Transverse colon (tissue), 4 donors: ENCODE results near the gene CRYZL1. TPM values are rescaled to one million over a fixed set of nuclear protein-coding genes. Genes with fewer than 3 reads are reported as not detected.

Source experiments
- DNase-seq: peaks from one replicate; pipeline ENCODE4 v3.0.0-alpha.2; 2019
- H3K27ac ChIP-seq, 4 donors: fragments of 200-600 bp; sonication (generic); 2 replicates each; pipeline ENCODE4 v1.5.1; 2016 to 2018; ENCODE audit warnings: inconsistent platforms in 4 of 4
- H3K27me3 ChIP-seq: fragments of 200-600 bp; sonication (generic); 2 replicates; pipeline ENCODE4 v1.5.1; 2017; ENCODE audit warnings: inconsistent platforms
- H3K36me3 ChIP-seq, 4 donors: fragments of 200-600 bp; sonication (generic); 2 replicates each; pipeline ENCODE4 v1.5.1; 2017 to 2019; ENCODE audit warnings: inconsistent platforms in 4 of 4
- H3K4me1 ChIP-seq, 4 donors: fragments of 200-600 bp; sonication (generic); 2 replicates each; pipeline ENCODE4 v1.5.1; 2017 to 2020; ENCODE audit warnings: inconsistent platforms in 4 of 4
- H3K4me3 ChIP-seq, 4 donors: fragments of 200-600 bp; sonication (generic); 1 replicate in 1 of 4; 2 replicates in 3 of 4; pipeline versions ENCODE4 v1.5.1 to v1.6.1; 2017 to 2019; ENCODE audit warnings: inconsistent platforms in 4 of 4
- H3K9me3 ChIP-seq, 2 donors: fragments of 200-600 bp; sonication (generic); 2 replicates each; pipeline ENCODE4 v1.5.1; 2017 to 2019; ENCODE audit warnings: inconsistent platforms in 2 of 2
- EP300 ChIP-seq: sonication (generic); formaldehyde crosslinking; IDR thresholded peaks from one replicate; pipeline ENCODE4 v1.6.1; 2017; ENCODE audit warnings: antibody characterized with exemption, low read depth
- POLR2A ChIP-seq: fragments of 450-650 bp; IDR thresholded peaks from one replicate; pipeline ENCODE4 v1.6.1; 2016; ENCODE audit warnings: antibody characterized with exemption, mild to moderate bottlenecking, moderate library complexity
- POLR2AphosphoS5 ChIP-seq, 3 donors: sonication (generic); formaldehyde crosslinking; IDR thresholded peaks; one replicate each; pipeline ENCODE4 v1.6.1; 2016; ENCODE audit warnings: antibody characterized with exemption in 3 of 3
- WGBS, 2 donors: methylation state at CpG; one replicate each; pipeline ENCODE4 v1.1.5; 2018; ENCODE audit warnings: low coverage in 1 of 2; 5-methylcytosine and 5-hydroxymethylcytosine counted together
- in situ Hi-C, 4 donors: fragments of 200-750 bp; cut with MboI; loops; one replicate each; pipeline versions ENCODE4 v1.15.0 to v1.15.1; 2017; ENCODE audit warnings: low sequenced_read_pairs in 3 of 4, low pct_ligation_motif_present in 1 of 4, low pct_unique_long_range_greater_than_20kb in 1 of 4
- intact Hi-C: fragments of 100-400 bp; cut with DNase I; formaldehyde crosslinking; loops from one replicate; pipeline ENCODE4 v1.15.1; 2023; ENCODE audit warnings: low total_unique reads
- total RNA-seq, 4 donors: library from RNA; depleted of rRNA; stranded (reverse); fragments of >200 nt; gene quantifications; one replicate each; pipeline ENCODE4 v1.1.0, GENCODE V29; 2016
- TF ChIP-seq, protein P1 (sequence below), 5 experiments: fragments of 200-600 bp in 3 of 5; fragments of 450-650 bp in 2 of 5; sonication (generic) in 3 of 5; IDR thresholded peaks; 1 replicate in 2 of 5; 2 replicates in 3 of 5; pipeline ENCODE4 v1.5.1; 2016 to 2017; ENCODE audit warnings: antibody characterized with exemption in 5 of 5, inconsistent platforms in 3 of 5, mild to moderate bottlenecking in 2 of 5, moderate library complexity in 1 of 5

Gene CRYZL1
- total RNA-seq, 4 donors from 2014 or later, result 27.7 to 58.9 (median 43.6) TPM

DNA sequence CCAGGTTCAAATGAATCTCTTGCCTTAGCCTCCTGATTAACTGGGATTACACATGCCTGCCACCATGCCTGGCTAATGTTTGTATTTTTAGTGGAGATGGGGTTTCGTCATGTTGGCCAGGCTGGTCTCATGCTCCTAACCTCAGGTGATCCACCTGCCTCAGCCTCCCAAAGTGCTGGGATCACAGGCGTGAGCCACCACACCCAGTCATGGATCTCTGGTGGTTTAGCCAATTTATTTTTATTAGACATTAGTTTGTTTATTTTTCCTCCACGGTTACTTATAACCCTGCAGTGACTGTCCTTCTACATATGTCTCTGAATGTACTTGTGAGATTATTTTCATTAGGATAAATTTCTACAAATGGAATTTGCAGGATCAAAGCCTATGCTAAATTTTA is 6.0 kb upstream of the CRYZL1 start:
- TF ChIP-seq, protein P1, sequence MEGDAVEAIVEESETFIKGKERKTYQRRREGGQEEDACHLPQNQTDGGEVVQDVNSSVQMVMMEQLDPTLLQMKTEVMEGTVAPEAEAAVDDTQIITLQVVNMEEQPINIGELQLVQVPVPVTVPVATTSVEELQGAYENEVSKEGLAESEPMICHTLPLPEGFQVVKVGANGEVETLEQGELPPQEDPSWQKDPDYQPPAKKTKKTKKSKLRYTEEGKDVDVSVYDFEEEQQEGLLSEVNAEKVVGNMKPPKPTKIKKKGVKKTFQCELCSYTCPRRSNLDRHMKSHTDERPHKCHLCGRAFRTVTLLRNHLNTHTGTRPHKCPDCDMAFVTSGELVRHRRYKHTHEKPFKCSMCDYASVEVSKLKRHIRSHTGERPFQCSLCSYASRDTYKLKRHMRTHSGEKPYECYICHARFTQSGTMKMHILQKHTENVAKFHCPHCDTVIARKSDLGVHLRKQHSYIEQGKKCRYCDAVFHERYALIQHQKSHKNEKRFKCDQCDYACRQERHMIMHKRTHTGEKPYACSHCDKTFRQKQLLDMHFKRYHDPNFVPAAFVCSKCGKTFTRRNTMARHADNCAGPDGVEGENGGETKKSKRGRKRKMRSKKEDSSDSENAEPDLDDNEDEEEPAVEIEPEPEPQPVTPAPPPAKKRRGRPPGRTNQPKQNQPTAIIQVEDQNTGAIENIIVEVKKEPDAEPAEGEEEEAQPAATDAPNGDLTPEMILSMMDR (IDR thresholded peaks at IDR 0.05), result no peak
- no peak for TF ChIP-seq POLR2AphosphoS5 (IDR thresholded peaks at IDR 0.05)
- no peak for TF ChIP-seq EP300
- TF ChIP-seq POLR2A, result no peak
- H3K27ac ChIP-seq, result no peak overlapping the region
- no peaks in the 10 kb centered on the region for H3K36me3 ChIP-seq
- no peak overlapping the region for H3K4me3 ChIP-seq
- DNase-seq, result no peak
- in situ Hi-C loops (no loop called here), intact Hi-C loops (loop anchor here (10.0 kb wide), 1 partner anchor 1697 kb away; no protein-coding TSS in a partner anchor)
- peaks cover 5 to 69% (median 27%) of the 10 kb centered on the region in 4 donors for H3K4me1 ChIP-seq
- WGBS, 2 donors, result 75% methylated on average over 3 of the region's 3 CpGs; no CpG with 5 or more reads in 1 of the 2 donors
- H3K27me3 ChIP-seq, result no peaks in the 10 kb centered on the region
- H3K9me3 ChIP-seq, result no peaks in the 10 kb centered on the region

DNA sequence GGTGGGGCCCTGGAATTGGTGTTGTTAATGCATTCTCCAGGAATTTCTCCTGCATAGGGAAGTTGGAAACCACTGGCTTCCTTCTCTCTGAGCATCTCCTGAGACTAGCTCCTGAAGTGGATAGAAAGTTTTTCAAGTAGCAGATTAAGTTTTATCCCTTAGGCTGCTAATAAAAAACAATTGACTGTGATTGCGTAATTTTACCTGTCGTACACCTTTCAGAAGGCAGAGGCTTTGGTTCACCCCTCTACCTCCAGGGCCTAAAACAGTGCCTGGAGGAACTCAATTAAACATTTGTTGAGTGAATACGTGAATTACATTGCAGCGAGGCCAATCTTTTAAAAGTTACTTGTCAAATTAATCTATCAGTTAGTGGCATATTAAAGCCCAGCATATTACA is 4.2 kb upstream of the CRYZL1 start:
- intact Hi-C loops (loop anchor here (10.0 kb wide), 1 partner anchor 1699 kb away; no protein-coding TSS in a partner anchor), in situ Hi-C loops (no loop called here)
- H3K9me3 ChIP-seq, result no peaks in the 10 kb centered on the region
- DNase-seq, result no peak
- H3K4me3 ChIP-seq, result no peak overlapping the region
- H3K27ac ChIP-seq, result no peak overlapping the region
- no peaks in the 10 kb centered on the region for H3K27me3 ChIP-seq
- TF ChIP-seq, protein P1 (IDR thresholded peaks at IDR 0.05), result no peak
- TF ChIP-seq EP300 (no peak), POLR2A (no peak), POLR2AphosphoS5 (IDR thresholded peaks at IDR 0.05) (no peak)
- WGBS, 2 donors, result 93 to 100% methylated on average over 3 to 4 of the region's 4 CpGs
- H3K36me3 ChIP-seq, result no peaks in the 10 kb centered on the region
- peaks cover 5 to 64% (median 27%) of the 10 kb centered on the region in 4 donors for H3K4me1 ChIP-seq

DNA sequence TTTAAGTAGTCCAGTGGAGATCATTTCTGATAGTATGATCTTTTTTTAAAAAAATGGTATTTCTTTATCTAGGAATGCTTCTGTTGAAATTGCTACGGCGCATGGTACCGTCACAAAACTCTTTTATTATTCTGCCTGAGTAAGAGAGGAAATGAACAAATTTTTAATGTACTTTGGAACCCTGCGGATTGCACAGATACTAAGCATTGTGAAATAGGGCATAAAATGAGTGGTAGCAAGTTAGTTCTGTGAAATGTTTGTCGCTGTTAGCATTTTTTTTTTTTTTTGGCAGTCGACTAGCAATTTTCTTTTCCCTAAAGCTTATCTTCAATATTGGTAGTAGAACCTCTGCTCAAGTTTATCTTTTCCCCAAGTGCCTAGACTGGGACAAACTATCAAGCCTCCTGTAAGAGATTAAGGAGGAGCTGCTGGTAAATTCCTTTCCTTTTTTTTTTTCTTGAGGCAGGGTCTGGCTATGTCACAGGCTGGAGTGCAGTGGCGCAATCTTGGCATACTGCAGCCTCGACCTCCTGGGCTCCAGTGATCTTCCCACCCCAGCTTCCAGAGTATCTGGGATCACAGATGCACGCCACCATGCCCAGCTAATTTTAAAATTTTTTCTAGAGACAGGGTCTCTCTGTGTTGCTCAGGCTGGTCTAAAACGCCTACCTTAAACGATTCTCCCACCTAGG is 3.0 kb upstream of the CRYZL1 start:
- Histone ChIP-seq H3K27me3 (no peaks in the 10 kb centered on the region), H3K4me1 (peaks cover 11 to 61% (median 27%) of the 10 kb centered on the region in 4 donors), H3K4me3 (peak overlapping the region in 2 of 4 donors; percentile 91 to 99), H3K27ac (peak overlapping the region; percentile 93 to 97 (median 94)), H3K36me3 (no peaks in the 10 kb centered on the region), H3K9me3 (no peaks in the 10 kb centered on the region)
- DNase-seq, result no peak
- in situ Hi-C loops, result no loop called here
- WGBS, 2 donors, result 49 to 52% methylated on average over 10 to 11 of the region's 11 CpGs
- TF ChIP-seq POLR2AphosphoS5 (IDR thresholded peaks at IDR 0.05), result peak in 2 of 3 donors; percentile 12 to 52
- TF ChIP-seq EP300, result no peak
- intact Hi-C loops, result loop anchor here (10.0 kb wide), 1 partner anchor 1700 kb away; no protein-coding TSS in a partner anchor

DNA sequence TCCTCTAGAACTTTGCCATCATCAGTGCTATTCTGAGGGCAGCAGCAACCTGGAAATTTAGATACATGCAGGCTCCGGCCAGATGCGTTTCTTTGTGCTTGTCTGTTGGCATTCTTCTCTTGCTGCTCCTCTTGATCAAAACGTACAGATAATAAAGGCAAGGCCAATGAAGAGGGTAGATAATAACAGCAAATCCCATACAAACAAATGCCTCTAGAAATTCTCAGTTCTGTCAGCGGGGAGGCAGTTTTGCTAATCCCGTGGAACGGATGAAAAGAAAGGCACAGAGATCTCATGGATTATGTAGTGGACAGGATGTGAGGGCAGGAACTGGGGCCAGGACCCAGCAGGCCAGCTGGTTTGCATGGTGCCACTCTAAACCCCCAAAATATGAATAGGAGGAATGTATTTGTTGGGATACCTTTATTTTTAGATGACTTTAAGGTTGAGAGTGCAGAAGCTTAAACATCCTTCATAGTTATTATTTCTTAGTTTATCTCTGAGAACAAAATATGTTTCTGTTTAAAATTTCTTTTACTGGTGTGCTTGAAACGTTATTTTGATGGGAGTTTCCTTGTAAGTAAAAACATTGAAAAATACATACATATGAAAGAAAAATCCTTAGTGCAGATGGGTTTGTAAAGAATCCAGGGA is 2.2 kb upstream of the CRYZL1 start:
- WGBS, 2 donors, result 13 to 14% methylated on average over 4 to 7 of the region's 7 CpGs
- Histone ChIP-seq H3K4me1 (peaks cover 11 to 59% (median 25%) of the 10 kb centered on the region in 4 donors), H3K9me3 (no peaks in the 10 kb centered on the region), H3K27me3 (no peaks in the 10 kb centered on the region), H3K36me3 (no peaks in the 10 kb centered on the region), H3K4me3 (peak overlapping the region; percentile 85 to 99 (median 90)), H3K27ac (peak overlapping the region; percentile 93 to 97 (median 94))
- in situ Hi-C loops (no loop called here), intact Hi-C loops (loop anchor here (10.0 kb wide), 1 partner anchor 1701 kb away; no protein-coding TSS in a partner anchor)
- DNase-seq, result no peak
- TF ChIP-seq EP300, result no peak
- no peak for TF ChIP-seq POLR2AphosphoS5 (IDR thresholded peaks at IDR 0.05)
- TF ChIP-seq, protein P1 (IDR thresholded peaks at IDR 0.05), result no peak
- no peak for TF ChIP-seq POLR2A
